DMS53 treated with DMSO at 0.1 percent for 48 hours (cell line): ENCODE measurements around the gene PLXNA4.
"Not testable (repeated sequence)": the region's sequence is repeated elsewhere in the genome, so short reads cannot be mapped to it uniquely, and the experiment has no call there.

Experiments
- DNase-seq: peaks from one replicate; lab custom pipeline; 2025; ENCODE audit not compliant: unreplicated experiment; lab: John Stamatoyannopoulos, UW

PLXNA4 gene

GRCh38 chr7:132575982-132576720, at the start of gene PLXNA4:
PLXNA4 (minus strand) TSS chr7:132576470; CDS start chr7:132508693, 67,777 bp downstream.
- DNase-seq: no peak

- DNase-seq: no peak
Observed at GRCh38 chr7:132625651-132626050, 49.4 kb upstream of the PLXNA4 start.

GRCh38 chr7:132622081-132622480, 45.8 kb upstream of the PLXNA4 start:
- DNase-seq: no peak

- no peak for DNase-seq
Observed at GRCh38 chr7:132619967-132620366, 43.7 kb upstream of the PLXNA4 start.

- DNase-seq: no peak
Observed at GRCh38 chr7:132618956-132619305, 42.7 kb upstream of the PLXNA4 start.

- no peak for DNase-seq
Observed at GRCh38 chr7:132618271-132618955, 42.1 kb upstream of the PLXNA4 start.

- DNase-seq: peak; percentile 19
Observed at GRCh38 chr7:132614428-132615318, 38.4 kb upstream of the PLXNA4 start.

GRCh38 chr7:132613737-132614136, 37.5 kb upstream of the PLXNA4 start:
- no peak for DNase-seq

- DNase-seq: no peak
Observed at GRCh38 chr7:132610995-132611394, 34.7 kb upstream of the PLXNA4 start.

- DNase-seq: no peak
Observed at GRCh38 chr7:132609906-132610520, 33.7 kb upstream of the PLXNA4 start.

- no peak for DNase-seq
Observed at GRCh38 chr7:132609222-132609621, 33.0 kb upstream of the PLXNA4 start.

- no peak for DNase-seq
Observed at GRCh38 chr7:132608523-132608922, 32.3 kb upstream of the PLXNA4 start.

- no peak for DNase-seq
Observed at GRCh38 chr7:132607656-132608055, 31.4 kb upstream of the PLXNA4 start.

- DNase-seq: no peak
Observed at GRCh38 chr7:132604121-132604520, 27.9 kb upstream of the PLXNA4 start.

GRCh38 chr7:132603220-132603833, 27.1 kb upstream of the PLXNA4 start:
- DNase-seq: no peak

GRCh38 chr7:132601783-132602182, 25.5 kb upstream of the PLXNA4 start:
- DNase-seq: no peak

GRCh38 chr7:132596588-132596987, 20.3 kb upstream of the PLXNA4 start:
- no peak for DNase-seq

GRCh38 chr7:132594741-132595140, 18.5 kb upstream of the PLXNA4 start:
- not testable (repeated sequence) for DNase-seq

GRCh38 chr7:132592936-132593335, 16.7 kb upstream of the PLXNA4 start:
- no peak for DNase-seq

- DNase-seq: no peak
Observed at GRCh38 chr7:132592231-132592920, 16.1 kb upstream of the PLXNA4 start.
